HepG2 (cell line): ENCODE measurements around the gene BTD. TPM values are rescaled to one million over a fixed set of nuclear protein-coding genes. Genes with fewer than 3 reads are reported as not detected.

Experiments used
- ATF5 ChIP-seq: sonication (generic); formaldehyde crosslinking; IDR thresholded peaks from 2 replicates; pipeline ENCODE4 v1.4.0; 2020; ENCODE audit warnings: mild to moderate bottlenecking, low read depth, missing genetic modification reagents
- CBX1 ChIP-seq: IDR thresholded peaks from one replicate; pipeline ENCODE4 v1.6.1; 2016; ENCODE audit warnings: antibody characterized with exemption, low read depth
- CC2D1A ChIP-seq: sonication (generic); formaldehyde crosslinking; IDR thresholded peaks from 2 replicates; pipeline ENCODE4 v1.8.1; 2023; ENCODE audit warnings: mild to moderate bottlenecking, missing genetic modification reagents
- CCAR2 ChIP-seq: fragments of 200-400 bp; formaldehyde crosslinking; optimal IDR thresholded peaks from 2 replicates; pipeline ENCODE3; 2018; ENCODE audit warnings: low read depth, mild to moderate bottlenecking, low read length, moderate library complexity
- DRAP1 ChIP-seq: IDR thresholded peaks from 2 replicates; pipeline ENCODE4 v1.6.1; 2016; ENCODE audit warnings: missing genetic modification reagents, missing compliant biosample characterization
- DZIP1 ChIP-seq: sonication (generic); formaldehyde crosslinking; IDR thresholded peaks from 2 replicates; pipeline ENCODE4 v1.5.0; 2020; ENCODE audit warnings: mild to moderate bottlenecking, missing genetic modification reagents
- FOXA3 ChIP-seq: IDR thresholded peaks from 2 replicates; pipeline ENCODE4 v1.6.1; 2016; ENCODE audit warnings: missing genetic modification reagents, missing compliant biosample characterization
- FOXP1 ChIP-seq, 2 experiments: fragments of 450-650 bp in 1 of 2; IDR thresholded peaks; 2 replicates each; pipeline ENCODE4 v1.6.1; 2017 to 2018; ENCODE audit warnings: antibody characterized with exemption in 1 of 2
- HHEX ChIP-seq: IDR thresholded peaks from 2 replicates; pipeline ENCODE4 v1.6.1; 2016; ENCODE audit warnings: control low read depth
- HIVEP1 ChIP-seq: sonication (generic); formaldehyde crosslinking; IDR thresholded peaks from 2 replicates; pipeline ENCODE4 v1.4.0; 2020; ENCODE audit warnings: mild to moderate bottlenecking, missing genetic modification reagents
- HOXA3 ChIP-seq: sonication (generic); formaldehyde crosslinking; IDR thresholded peaks from 2 replicates; pipeline ENCODE4 v1.5.0; 2020; ENCODE audit warnings: missing genetic modification reagents
- NFE2 ChIP-seq: sonication (generic); formaldehyde crosslinking; IDR thresholded peaks from 2 replicates; pipeline ENCODE4 v1.4.0; 2020; ENCODE audit warnings: missing genetic modification reagents
- POGZ ChIP-seq: sonication (generic); formaldehyde crosslinking; IDR thresholded peaks from 2 replicates; pipeline ENCODE4 v1.4.0; 2020; ENCODE audit warnings: mild to moderate bottlenecking, missing genetic modification reagents
- PPARG ChIP-seq: conservative IDR thresholded peaks from 2 replicates; pipeline ENCODE4 v1.6.1; 2016; ENCODE audit warnings: missing biosample characterization, missing genetic modification reagents
- RORA ChIP-seq: sonication (generic); formaldehyde crosslinking; IDR thresholded peaks from 2 replicates; pipeline ENCODE4 v1.5.0; 2020; ENCODE audit warnings: mild to moderate bottlenecking, missing genetic modification reagents, moderate library complexity
- SATB2 ChIP-seq: sonication (generic); formaldehyde crosslinking; IDR thresholded peaks from 2 replicates; pipeline ENCODE4 v1.5.0; 2020; ENCODE audit warnings: missing genetic modification reagents
- SIX1 ChIP-seq: sonication (generic); formaldehyde crosslinking; IDR thresholded peaks from 2 replicates; pipeline ENCODE4 v1.4.0; 2020; ENCODE audit warnings: missing genetic modification reagents, borderline replicate concordance
- SOX6 ChIP-seq, 2 experiments: fragments of 450-650 bp in 1 of 2; sonication (generic) in 1 of 2; formaldehyde crosslinking in 1 of 2; IDR thresholded peaks; 2 replicates each; pipeline versions ENCODE4 v1.4.0 to v1.6.1; 2017 to 2020; ENCODE audit warnings: antibody characterized with exemption in 1 of 2, mild to moderate bottlenecking in 1 of 2, missing genetic modification reagents in 1 of 2
- SP2 ChIP-seq: sonication (generic); formaldehyde crosslinking; IDR thresholded peaks from 2 replicates; pipeline ENCODE4 v1.5.1; 2020; ENCODE audit warnings: mild to moderate bottlenecking, missing genetic modification reagents
- U2AF1 ChIP-seq: fragments of 200-400 bp; formaldehyde crosslinking; optimal IDR thresholded peaks from 2 replicates; pipeline ENCODE3; 2017; ENCODE audit warnings: mild to moderate bottlenecking, low read depth, low read length
- ZBTB3 ChIP-seq: sonication (generic); formaldehyde crosslinking; IDR thresholded peaks from 2 replicates; pipeline ENCODE4 v1.4.0; 2020; ENCODE audit warnings: low read depth, mild to moderate bottlenecking, moderate library complexity, missing genetic modification reagents, borderline replicate concordance
- ZC3H13 ChIP-seq: sonication (generic); formaldehyde crosslinking; IDR thresholded peaks from 2 replicates; pipeline ENCODE4 v1.8.1; 2023; ENCODE audit warnings: mild to moderate bottlenecking, missing genetic modification reagents, moderate library complexity
- ZFX ChIP-seq: sonication (generic); formaldehyde crosslinking; IDR thresholded peaks from 2 replicates; pipeline ENCODE4 v1.4.0; 2020; ENCODE audit warnings: mild to moderate bottlenecking, low read depth, missing genetic modification reagents, moderate library complexity
- ZNF205 ChIP-seq: IDR thresholded peaks from 2 replicates; pipeline ENCODE4 v1.6.1; 2018; ENCODE audit warnings: missing biosample characterization, missing genetic modification reagents
- ZNF274 ChIP-seq: sonication (generic); formaldehyde crosslinking; IDR thresholded peaks from 2 replicates; pipeline ENCODE4 v1.5.1; 2020; ENCODE audit warnings: mild to moderate bottlenecking, missing genetic modification reagents
- ZNF441 ChIP-seq: sonication (generic); formaldehyde crosslinking; IDR thresholded peaks from 2 replicates; pipeline ENCODE4 v1.7.0; 2021; ENCODE audit warnings: missing genetic modification reagents, borderline replicate concordance
- ZNF484 ChIP-seq: sonication (generic); formaldehyde crosslinking; IDR thresholded peaks from 2 replicates; pipeline ENCODE4 v1.5.1; 2020; ENCODE audit warnings: mild to moderate bottlenecking, low read depth, missing genetic modification reagents, borderline replicate concordance
- ZNF614 ChIP-seq: IDR thresholded peaks from 2 replicates; pipeline ENCODE4 v1.6.1; 2018; ENCODE audit warnings: missing biosample characterization, missing genetic modification reagents, inconsistent platforms, borderline replicate concordance
- ZNF780A ChIP-seq: sonication (generic); formaldehyde crosslinking; IDR thresholded peaks from 2 replicates; pipeline ENCODE4 v1.8.0; 2022; ENCODE audit warnings: mild to moderate bottlenecking, missing genetic modification reagents, moderate library complexity
- ZNF839 ChIP-seq: sonication (generic); formaldehyde crosslinking; IDR thresholded peaks from 2 replicates; pipeline ENCODE4 v1.4.0; 2020; ENCODE audit warnings: missing genetic modification reagents, mild to moderate bottlenecking, borderline replicate concordance
- polyA plus RNA-seq, 8 experiments: library from polyadenylated mRNA; depleted of rRNA in 3 of 8; stranded (reverse) in 7 of 8; unstranded in 1 of 8; fragments of >200 nt; fragmentation: Illumina TruSeq in 4 of 8; extraction: Trizol in 4 of 8; gene quantifications; 2 replicates each; pipeline versions ENCODE4 v1.2.1 to v1.2.3, GENCODE V29; 2011 to 2016; ENCODE audit warnings: low read depth in 4 of 8, missing spikeins in 1 of 8, mixed read lengths in 1 of 8; ENCODE audit not compliant: insufficient read depth in 1 of 8
- total RNA-seq, 5 experiments: library from RNA; depleted of rRNA; stranded (reverse); fragments of >200 nt; fragmentation: Illumina TruSeq; extraction: Trizol; gene quantifications; 2 replicates each; pipeline ENCODE4 v1.2.3, GENCODE V29; 2016; ENCODE audit warnings: low read depth in 1 of 5

BTD gene
- total and polyA plus RNA-seq, 2 of the 13 experiments (the other 11 are each of a cell fraction or from before 2014, with no cell fraction given): 15.7 to 35.5 TPM

- TF ChIP-seq ZNF614 (CRISPR knock-in tag): 0 out of 2 replicates have a peak, but pooled peaks have one; percentile 24
- no peak for TF ChIP-seq CCAR2
- TF ChIP-seq ZNF839 (CRISPR knock-in tag): no peak
- TF ChIP-seq SIX1: no peak
- no peak for TF ChIP-seq ZNF274
- TF ChIP-seq POGZ (CRISPR knock-in tag): peak; percentile 61; the same call in 1 of the 2 replicates
- no peak for TF ChIP-seq RORA (CRISPR knock-in tag)
- no peak for TF ChIP-seq SATB2 (CRISPR knock-in tag)
- TF ChIP-seq ZNF441 (CRISPR knock-in tag): no peak
- TF ChIP-seq U2AF1: no peak
- no peak for TF ChIP-seq DZIP1
- TF ChIP-seq ZC3H13 (CRISPR knock-in tag): no peak
- 0 out of 2 replicates have a peak, but pooled peaks have one; percentile 40 for TF ChIP-seq DRAP1
- TF ChIP-seq HIVEP1 (CRISPR knock-in tag): no peak
- no peak for TF ChIP-seq SP2 (CRISPR knock-in tag)
- peak; percentile 76 for TF ChIP-seq PPARG
- peak; percentile 29; the same call in 1 of the 2 replicates for TF ChIP-seq HHEX (CRISPR knock-in tag)
- TF ChIP-seq CC2D1A (CRISPR knock-in tag): no peak
- peak; percentile 45; the same call in 1 of the 2 replicates for TF ChIP-seq ZFX (CRISPR knock-in tag)
- TF ChIP-seq ZNF484: no peak
- peak; percentile 71 for TF ChIP-seq FOXA3 (CRISPR knock-in tag)
- peak; percentile 52; the same call in 1 of the 2 replicates for TF ChIP-seq FOXP1 (IDR thresholded peaks at IDR 0.05)
- TF ChIP-seq FOXP1 (CRISPR knock-in tag; IDR thresholded peaks at IDR 0.05): peak; percentile 83
- TF ChIP-seq ATF5: no peak
- no peak for TF ChIP-seq ZNF780A (CRISPR knock-in tag)
- TF ChIP-seq ZNF205 (CRISPR knock-in tag): no peak
- TF ChIP-seq HOXA3 (CRISPR knock-in tag): no peak
- TF ChIP-seq CBX1: no peak
- TF ChIP-seq ZBTB3 (CRISPR knock-in tag): peak; percentile 72; the same call in 1 of the 2 replicates
- TF ChIP-seq SOX6 (IDR thresholded peaks at IDR 0.05): no peak
- TF ChIP-seq SOX6 (CRISPR knock-in tag; IDR thresholded peaks at IDR 0.05): peak; percentile 99
- TF ChIP-seq NFE2 (CRISPR knock-in tag): peak; percentile 73; the same call in 1 of the 2 replicates
These were observed 4.9 kb downstream of the BTD start (continued) for GRCh38 chr3:15606434-15606891.
